GM23248 (cell line): ENCODE results near the gene SEC14L5. TPM values are rescaled to one million over a fixed set of nuclear protein-coding genes. Genes with fewer than 3 reads are reported as not detected.

ENCODE experiments used
- DNase-seq: peaks from one replicate; pipeline ENCODE4 v3.0.0-alpha.2; 2015
- H2AFZ ChIP-seq: fragments of 200-600 bp; sonication (generic); 2 replicates; pipeline ENCODE4 v1.6.1; 2016; ENCODE audit warnings: antibody characterized with exemption
- H3F3A ChIP-seq: fragments of 200-600 bp; sonication (generic); 2 replicates; pipeline ENCODE4 v1.6.1; 2016; ENCODE audit warnings: mild to moderate bottlenecking, antibody characterized with exemption, mixed run types; ENCODE audit not compliant: insufficient read depth
- H3K27ac ChIP-seq: fragments of 200-600 bp; sonication (generic); 2 replicates; pipeline ENCODE4 v1.5.1; 2016; ENCODE audit warnings: mild to moderate bottlenecking
- H3K27me3 ChIP-seq: fragments of 200-600 bp; sonication (generic); replicated peaks from 2 replicates; pipeline ENCODE4 v1.6.1; 2016; ENCODE audit warnings: mild to moderate bottlenecking; ENCODE audit not compliant: insufficient read depth
- H3K36me3 ChIP-seq: fragments of 200-600 bp; sonication (generic); 2 replicates; pipeline ENCODE4 v1.6.1; 2016; ENCODE audit warnings: low read depth, mild to moderate bottlenecking
- H3K4me1 ChIP-seq: fragments of 200-600 bp; sonication (generic); 2 replicates; pipeline ENCODE4 v1.6.1; 2016; ENCODE audit warnings: mild to moderate bottlenecking; ENCODE audit not compliant: insufficient read depth
- H3K4me2 ChIP-seq: fragments of 200-600 bp; sonication (generic); one replicate; pipeline ENCODE4 v1.6.1; 2016; ENCODE audit warnings: mild to moderate bottlenecking; ENCODE audit not compliant: unreplicated experiment
- H3K4me3 ChIP-seq: fragments of 200-600 bp; sonication (generic); 2 replicates; pipeline ENCODE4 v1.5.1; 2016; ENCODE audit warnings: mild to moderate bottlenecking
- H3K79me2 ChIP-seq: fragments of 200-600 bp; sonication (generic); 2 replicates; pipeline ENCODE4 v1.6.1; 2016; ENCODE audit warnings: mild to moderate bottlenecking; ENCODE audit not compliant: insufficient read depth
- H3K9ac ChIP-seq: fragments of 200-600 bp; sonication (generic); 2 replicates; pipeline ENCODE4 v1.6.1; 2016; ENCODE audit warnings: mild to moderate bottlenecking
- H3K9me2 ChIP-seq: fragments of 200-600 bp; sonication (generic); 2 replicates; pipeline ENCODE4 v1.6.1; 2016; ENCODE audit warnings: mixed run types, mild to moderate bottlenecking, moderate library complexity; ENCODE audit not compliant: insufficient read depth
- H3K9me3 ChIP-seq: fragments of 200-600 bp; sonication (generic); one replicate; pipeline ENCODE4 v1.6.1; 2017; ENCODE audit warnings: low read depth
- H4K20me1 ChIP-seq: fragments of 200-600 bp; sonication (generic); 2 replicates; pipeline ENCODE4 v1.6.0; 2016; ENCODE audit not compliant: insufficient read depth
- EZH2 ChIP-seq: fragments of 200-600 bp; sonication (generic); IDR thresholded peaks from 2 replicates; pipeline ENCODE4 v1.6.1; 2018; ENCODE audit warnings: antibody characterized with exemption, mild to moderate bottlenecking; ENCODE audit not compliant: insufficient read depth, poor library complexity, severe bottlenecking
- EZH2phosphoT487 ChIP-seq: fragments of 200-600 bp; sonication (generic); IDR thresholded peaks from 2 replicates; pipeline ENCODE4 v1.6.1; 2018; ENCODE audit warnings: antibody characterized with exemption, moderate library complexity, mild to moderate bottlenecking, low read depth; ENCODE audit not compliant: insufficient read depth
- WGBS, 2 experiments: methylation state at CpG; one replicate each; pipeline ENCODE4 v1.1.6; 2015 to 2017; ENCODE audit warnings: low lambda C conversion rate in 2 of 2, low coverage in 1 of 2; ENCODE audit errors: missing lambda C conversion rate in 2 of 2; 5-methylcytosine and 5-hydroxymethylcytosine counted together
- in situ Hi-C: fragments of 300-500 bp; cut with MboI; formaldehyde crosslinking; loops from 2 replicates; pipeline ENCODE4 v1.15.0; 2020
- polyA plus RNA-seq: library from polyadenylated mRNA; unstranded; fragments of >200 nt; fragmentation: Nextera tagmentation; extraction: Ambion mirVana; gene quantifications from 2 replicates; pipeline ENCODE4 v1.2.1, GENCODE V29; 2016
- total RNA-seq: library from RNA; depleted of rRNA; stranded (reverse); fragments of >200 nt; shearing (Covaris generic); gene quantifications from 2 replicates; pipeline ENCODE4 v1.2.3, GENCODE V29; 2014

Gene SEC14L5
- total and polyA plus RNA-seq, 2 experiments from 2014 or later, result not detected

GRCh38 chr16:5036228-5037156 is 78.4 kb downstream of the SEC14L5 start:
- Histone ChIP-seq H2AFZ (no peak overlapping the region), H3K4me2 (no peak overlapping the region), H4K20me1 (no peaks in the 10 kb centered on the region), H3K9me2 (no peaks in the 10 kb centered on the region), H3K4me3 (no peak overlapping the region), H3K27ac (no peak overlapping the region), H3K9me3 (no peaks in the 10 kb centered on the region), H3F3A (no peaks in the 10 kb centered on the region), H3K4me1 (peaks cover 10% of the 10 kb centered on the region), H3K36me3 (no peaks in the 10 kb centered on the region), H3K79me2 (0 out of 2 replicates have a peak, but pooled peaks cover 4% of the 10 kb centered on the region), H3K9ac (no peak overlapping the region), H3K27me3 (0 out of 2 replicates have a peak, but pooled peaks cover 5% of the 10 kb centered on the region)
- no peak for DNase-seq
- 48 to 52% methylated on average over 11 to 12 of the region's 12 CpGs for WGBS, 2 experiments
- in situ Hi-C loops, result no loop called here
- TF ChIP-seq EZH2phosphoT487, result no peak

DNA sequence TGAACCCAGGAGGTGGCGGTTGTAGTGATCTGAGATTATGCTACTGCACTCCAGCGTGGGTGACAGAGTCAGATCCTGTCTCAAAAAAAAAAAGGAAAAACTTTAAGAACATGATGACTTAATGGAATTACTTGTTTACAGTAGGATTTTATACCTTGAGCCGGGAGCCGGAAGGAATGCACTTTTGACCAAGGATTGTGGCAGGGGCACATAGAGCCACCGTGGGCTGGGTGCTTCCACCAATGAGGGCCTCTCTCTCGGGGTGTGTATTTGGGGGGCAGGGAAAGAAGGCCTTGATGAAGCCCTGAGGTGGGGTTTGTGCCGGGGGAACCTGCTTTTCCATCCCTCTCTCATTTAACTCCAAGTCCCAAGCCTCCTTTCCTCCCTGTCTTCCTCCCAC is 82.3 kb downstream of the SEC14L5 start:
- 0 out of 2 replicates have a peak, but pooled peaks cover 5% of the 10 kb centered on the region for H3K27me3 ChIP-seq
- no peak overlapping the region for H3K4me3 ChIP-seq
- H3K27ac ChIP-seq, result no peak overlapping the region
- H2AFZ ChIP-seq, result no peak overlapping the region
- no peak for DNase-seq
- no peaks in the 10 kb centered on the region for H3K36me3 ChIP-seq
- no peaks in the 10 kb centered on the region for H4K20me1 ChIP-seq
- in situ Hi-C loops, result no loop called here
- H3K9ac ChIP-seq, result no peak overlapping the region
- TF ChIP-seq EZH2phosphoT487 (no peak), EZH2 (no peak)
- no peak overlapping the region for H3K4me2 ChIP-seq
- H3K9me2 ChIP-seq, result no peaks in the 10 kb centered on the region
- no peaks in the 10 kb centered on the region for H3K79me2 ChIP-seq
- 77 to 81% methylated on average over 7 of the region's 7 CpGs for WGBS, 2 experiments
- no peaks in the 10 kb centered on the region for H3K4me1 ChIP-seq
- no peaks in the 10 kb centered on the region for H3F3A ChIP-seq
- H3K9me3 ChIP-seq, result no peaks in the 10 kb centered on the region

DNA sequence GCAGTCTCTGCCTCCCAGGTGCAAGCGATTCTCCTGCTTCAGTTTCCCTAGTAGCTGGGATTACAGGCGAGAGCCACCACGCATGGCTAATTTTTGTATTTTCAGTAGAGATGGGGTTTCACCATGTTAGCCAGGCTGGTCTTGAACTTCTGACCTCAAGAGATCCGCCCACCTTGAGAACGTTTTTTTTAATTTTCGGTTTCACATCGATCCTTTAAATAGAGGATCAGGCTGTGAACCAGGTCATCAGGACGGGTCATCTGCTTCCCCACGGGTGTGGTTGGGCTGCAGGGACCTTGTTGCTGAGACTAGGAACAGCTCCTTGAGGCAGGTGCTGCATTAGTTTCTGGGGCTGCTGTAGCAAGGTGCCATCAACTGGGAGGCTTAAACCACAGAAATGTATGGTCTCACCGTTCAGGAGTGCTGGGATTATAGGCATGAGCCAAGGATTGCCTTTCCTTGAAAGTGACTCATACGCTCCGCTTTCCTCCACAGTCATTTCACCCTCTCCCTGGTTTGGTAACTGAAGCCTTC is 83.5 kb downstream of the SEC14L5 start:
- H3K9me2 ChIP-seq, result no peaks in the 10 kb centered on the region
- 0 out of 2 replicates have a peak, but pooled peaks cover 5% of the 10 kb centered on the region for H3K27me3 ChIP-seq
- in situ Hi-C loops, result no loop called here
- peak; percentile 52 for DNase-seq
- no peak overlapping the region for H2AFZ ChIP-seq
- H3K36me3 ChIP-seq, result no peaks in the 10 kb centered on the region
- TF ChIP-seq EZH2, result no peak
- no peaks in the 10 kb centered on the region for H3K79me2 ChIP-seq
- WGBS, 2 experiments, result 76 to 80% methylated on average over 10 to 12 of the region's 12 CpGs
- no peaks in the 10 kb centered on the region for H3K4me1 ChIP-seq
- no peak overlapping the region for H3K9ac ChIP-seq
- H4K20me1 ChIP-seq, result no peaks in the 10 kb centered on the region
- H3K4me2 ChIP-seq, result no peak overlapping the region
- no peak overlapping the region for H3K27ac ChIP-seq
- H3K9me3 ChIP-seq, result no peaks in the 10 kb centered on the region
- no peak overlapping the region for H3K4me3 ChIP-seq
- no peaks in the 10 kb centered on the region for H3F3A ChIP-seq

- H3K4me1 ChIP-seq, result no peaks in the 10 kb centered on the region
- no peak overlapping the region for H3K4me2 ChIP-seq
- H3K27ac ChIP-seq, result no peak overlapping the region
- peak; percentile 47 for DNase-seq
- no peaks in the 10 kb centered on the region for H4K20me1 ChIP-seq
- H3K79me2 ChIP-seq, result no peaks in the 10 kb centered on the region
- in situ Hi-C loops, result no loop called here
- TF ChIP-seq EZH2phosphoT487 (no peak), EZH2 (no peak)
- no peaks in the 10 kb centered on the region for H3K36me3 ChIP-seq
- no peaks in the 10 kb centered on the region for H3F3A ChIP-seq
- no peak overlapping the region for H2AFZ ChIP-seq
- 60 to 68% methylated on average over 14 of the region's 14 CpGs for WGBS, 2 experiments
- 0 out of 2 replicates have a peak, but pooled peaks cover 5% of the 10 kb centered on the region for H3K27me3 ChIP-seq
- no peak overlapping the region for H3K9ac ChIP-seq
- no peaks in the 10 kb centered on the region for H3K9me3 ChIP-seq
- H3K4me3 ChIP-seq, result no peak overlapping the region
- no peaks in the 10 kb centered on the region for H3K9me2 ChIP-seq
Measured at GRCh38 chr16:5042574-5043171, 84.5 kb downstream of the SEC14L5 start.
